ENCODE results near the gene RBM47.
"Not testable (repeated sequence)": the region's sequence is repeated elsewhere in the genome, so short reads cannot be mapped to it uniquely, and the experiment has no call there.

RBM47 gene

DNA sequence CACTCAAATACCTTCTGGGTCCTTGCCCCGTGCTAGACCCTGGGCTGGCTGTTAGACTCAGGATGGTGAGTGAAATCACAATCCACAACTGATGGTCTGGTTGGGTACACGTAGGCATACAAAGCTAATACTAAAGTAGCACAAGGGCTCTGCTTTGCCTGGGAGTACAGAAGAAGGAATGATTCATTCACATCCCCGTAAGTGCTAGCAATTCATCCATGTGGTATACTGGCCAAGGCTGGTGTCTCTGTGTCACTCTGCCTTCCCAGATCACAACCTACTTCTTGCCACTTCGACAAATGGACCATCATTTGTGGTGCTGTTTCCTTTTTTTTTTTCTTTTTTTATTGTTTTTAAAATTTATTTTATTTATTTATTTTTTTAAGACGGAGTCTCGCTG lies 19.7 kb upstream of the RBM47 start:
- Histone ChIP-seq H3K9me3 (replicated peaks; ENCODE audit: low read length) (no peaks in the 10 kb centered on the region), H3K9ac (ENCODE audit: low read depth, low read length) (no peak overlapping the region), H3K4me2 (ENCODE audit: low read length) (no peak overlapping the region), H3K4me1 (ENCODE audit: control insufficient read depth, insufficient read depth, low read length) (no peaks in the 10 kb centered on the region), H3K27me3 (ENCODE audit: control insufficient read depth, insufficient read depth, low read length) (peaks cover 10% of the 10 kb centered on the region), H3K36me3 (ENCODE audit: insufficient read depth, low read length) (no peaks in the 10 kb centered on the region), H3K4me3 (ENCODE audit: low read length) (no peak overlapping the region)

DNA sequence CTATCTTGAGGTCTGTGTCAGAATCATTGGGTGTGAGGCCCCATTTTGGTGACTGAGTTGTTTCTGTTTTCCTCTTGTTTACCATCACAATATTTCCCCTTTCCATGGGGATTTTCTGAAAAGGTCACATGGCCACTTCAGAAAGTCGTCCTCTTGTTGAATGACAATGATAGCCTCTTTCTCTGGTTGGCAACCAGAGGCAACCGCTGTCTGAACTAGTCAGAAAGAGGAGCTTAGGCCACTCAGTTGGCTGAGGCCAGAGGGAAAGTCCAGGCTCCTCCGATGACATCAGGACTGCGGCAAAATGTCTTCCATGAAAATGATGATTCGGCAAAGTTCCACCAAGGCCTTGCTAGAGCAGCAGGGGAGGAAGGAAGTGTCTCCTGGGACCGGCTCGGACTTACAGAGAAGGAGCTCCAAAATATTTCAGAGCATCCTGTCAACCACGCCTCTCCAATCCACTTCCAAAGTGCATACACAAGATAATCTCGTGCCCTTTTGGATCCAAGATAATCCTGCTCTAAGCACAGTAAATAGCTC lies 19.1 kb upstream of the RBM47 start:
- Histone ChIP-seq H3K27me3 (ENCODE audit: control insufficient read depth, insufficient read depth, low read length) (peaks cover 10% of the 10 kb centered on the region), H3K4me2 (ENCODE audit: low read length) (no peak overlapping the region), H3K4me3 (ENCODE audit: low read length) (no peak overlapping the region), H3K9me3 (replicated peaks; ENCODE audit: low read length) (no peaks in the 10 kb centered on the region), H3K9ac (ENCODE audit: low read depth, low read length) (no peak overlapping the region), H3K4me1 (ENCODE audit: control insufficient read depth, insufficient read depth, low read length) (no peaks in the 10 kb centered on the region), H3K36me3 (ENCODE audit: insufficient read depth, low read length) (no peaks in the 10 kb centered on the region)

GRCh38 chr4:40648131-40648530 lies 18.5 kb upstream of the RBM47 start:
- Histone ChIP-seq H3K9me3 (replicated peaks; ENCODE audit: low read length) (no peaks in the 10 kb centered on the region), H3K4me3 (ENCODE audit: low read length) (no peak overlapping the region), H3K9ac (ENCODE audit: low read depth, low read length) (no peak overlapping the region), H3K27me3 (ENCODE audit: control insufficient read depth, insufficient read depth, low read length) (peaks cover 17% of the 10 kb centered on the region), H3K4me1 (ENCODE audit: control insufficient read depth, insufficient read depth, low read length) (no peaks in the 10 kb centered on the region), H3K36me3 (ENCODE audit: insufficient read depth, low read length) (no peaks in the 10 kb centered on the region), H3K4me2 (ENCODE audit: low read length) (no peak overlapping the region)

GRCh38 chr4:40645586-40645985 lies 15.9 kb upstream of the RBM47 start:
- no peak overlapping the region for H3K4me3 ChIP-seq (ENCODE audit: low read length)
- H3K4me2 ChIP-seq (ENCODE audit: low read length), result no peak overlapping the region
- no peaks in the 10 kb centered on the region for H3K4me1 ChIP-seq (ENCODE audit: control insufficient read depth, insufficient read depth, low read length)
- H3K9me3 ChIP-seq (replicated peaks; ENCODE audit: low read length), result no peaks in the 10 kb centered on the region
- no peaks in the 10 kb centered on the region for H3K36me3 ChIP-seq (ENCODE audit: insufficient read depth, low read length)
- H3K9ac ChIP-seq (ENCODE audit: low read depth, low read length), result no peak overlapping the region
- peaks cover 16% of the 10 kb centered on the region for H3K27me3 ChIP-seq (ENCODE audit: control insufficient read depth, insufficient read depth, low read length)

DNA sequence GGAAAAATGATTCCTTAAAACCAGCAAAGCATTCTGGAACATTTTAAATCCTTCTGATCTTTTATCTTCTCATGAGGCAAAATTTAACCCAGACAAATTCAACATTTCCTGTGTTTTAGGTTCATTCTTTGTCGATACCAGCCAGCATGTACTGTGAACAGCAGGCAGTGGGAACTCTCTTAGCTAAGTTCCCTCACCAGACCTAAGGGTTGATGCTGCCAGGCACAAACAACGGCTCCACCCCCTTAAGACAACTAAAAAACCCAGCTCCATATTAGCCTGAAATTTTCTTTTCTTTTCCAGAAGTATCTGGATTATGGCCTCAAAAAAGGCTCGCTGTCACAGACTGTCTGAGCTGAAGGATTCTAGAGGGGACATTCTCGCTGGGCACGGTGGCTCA lies 2.4 kb upstream of the RBM47 start:
- no peaks in the 10 kb centered on the region for H3K27me3 ChIP-seq (ENCODE audit: control insufficient read depth, insufficient read depth, low read length)
- no peak overlapping the region for H3K9ac ChIP-seq (ENCODE audit: low read depth, low read length)

GRCh38 chr4:40630335-40631021 lies 814 bp upstream of the RBM47 start:
- Histone ChIP-seq H3K9me3 (replicated peaks; ENCODE audit: low read length) (no peaks in the 10 kb centered on the region), H3K4me2 (ENCODE audit: low read length) (peak overlapping the region; percentile 93), H3K4me1 (ENCODE audit: control insufficient read depth, insufficient read depth, low read length) (peaks cover 6% of the 10 kb centered on the region), H3K27me3 (ENCODE audit: control insufficient read depth, insufficient read depth, low read length) (peaks cover 5% of the 10 kb centered on the region), H3K36me3 (ENCODE audit: insufficient read depth, low read length) (no peaks in the 10 kb centered on the region), H3K9ac (ENCODE audit: low read depth, low read length) (no peak overlapping the region), H3K4me3 (ENCODE audit: low read length) (no peak overlapping the region)

More for the DNA sequence above, 2.4 kb upstream of the RBM47 start:
- no peaks in the 10 kb centered on the region for H3K9me3 ChIP-seq (replicated peaks; ENCODE audit: low read length)
- H3K4me1 ChIP-seq (ENCODE audit: control insufficient read depth, insufficient read depth, low read length), result peaks cover 6% of the 10 kb centered on the region
- H3K36me3 ChIP-seq (ENCODE audit: insufficient read depth, low read length), result no peaks in the 10 kb centered on the region
- no peak overlapping the region for H3K4me2 ChIP-seq (ENCODE audit: low read length)
- H3K4me3 ChIP-seq (ENCODE audit: low read length), result no peak overlapping the region

GRCh38 chr4:40628888-40629287 lies 776 bp downstream of the RBM47 start:
- peaks cover 6% of the 10 kb centered on the region for H3K4me1 ChIP-seq (ENCODE audit: control insufficient read depth, insufficient read depth, low read length)

GRCh38 chr4:40628407-40628806 lies 1.3 kb downstream of the RBM47 start:
- H3K27me3 ChIP-seq (ENCODE audit: control insufficient read depth, insufficient read depth, low read length); H3K4me2 ChIP-seq (ENCODE audit: low read length); H3K4me1 ChIP-seq (ENCODE audit: control insufficient read depth, insufficient read depth, low read length); H3K36me3 ChIP-seq (ENCODE audit: insufficient read depth, low read length); H3K9me3 ChIP-seq (replicated peaks; ENCODE audit: low read length); H3K9ac ChIP-seq (ENCODE audit: low read depth, low read length); H3K4me3 ChIP-seq (ENCODE audit: low read length): not testable (repeated sequence)

More at GRCh38 chr4:40628888-40629287, 776 bp downstream of the RBM47 start:
- Histone ChIP-seq H3K9ac (ENCODE audit: low read depth, low read length) (peak overlapping the region; percentile 52), H3K9me3 (replicated peaks; ENCODE audit: low read length) (no peaks in the 10 kb centered on the region), H3K4me3 (ENCODE audit: low read length) (peak overlapping the region; percentile 77), H3K27me3 (ENCODE audit: control insufficient read depth, insufficient read depth, low read length) (peaks cover 5% of the 10 kb centered on the region), H3K4me2 (ENCODE audit: low read length) (peak overlapping the region; percentile 93), H3K36me3 (ENCODE audit: insufficient read depth, low read length) (no peaks in the 10 kb centered on the region)

- Histone ChIP-seq H3K36me3 (ENCODE audit: insufficient read depth, low read length) (no peaks in the 10 kb centered on the region), H3K4me1 (ENCODE audit: control insufficient read depth, insufficient read depth, low read length) (peaks cover 6% of the 10 kb centered on the region), H3K27me3 (ENCODE audit: control insufficient read depth, insufficient read depth, low read length) (peaks cover 5% of the 10 kb centered on the region), H3K9ac (ENCODE audit: low read depth, low read length) (no peak overlapping the region), H3K4me3 (ENCODE audit: low read length) (no peak overlapping the region), H3K9me3 (replicated peaks; ENCODE audit: low read length) (no peaks in the 10 kb centered on the region), H3K4me2 (ENCODE audit: low read length) (no peak overlapping the region)
These were observed 2.1 kb downstream of the RBM47 start for GRCh38 chr4:40627540-40627939.

DNA sequence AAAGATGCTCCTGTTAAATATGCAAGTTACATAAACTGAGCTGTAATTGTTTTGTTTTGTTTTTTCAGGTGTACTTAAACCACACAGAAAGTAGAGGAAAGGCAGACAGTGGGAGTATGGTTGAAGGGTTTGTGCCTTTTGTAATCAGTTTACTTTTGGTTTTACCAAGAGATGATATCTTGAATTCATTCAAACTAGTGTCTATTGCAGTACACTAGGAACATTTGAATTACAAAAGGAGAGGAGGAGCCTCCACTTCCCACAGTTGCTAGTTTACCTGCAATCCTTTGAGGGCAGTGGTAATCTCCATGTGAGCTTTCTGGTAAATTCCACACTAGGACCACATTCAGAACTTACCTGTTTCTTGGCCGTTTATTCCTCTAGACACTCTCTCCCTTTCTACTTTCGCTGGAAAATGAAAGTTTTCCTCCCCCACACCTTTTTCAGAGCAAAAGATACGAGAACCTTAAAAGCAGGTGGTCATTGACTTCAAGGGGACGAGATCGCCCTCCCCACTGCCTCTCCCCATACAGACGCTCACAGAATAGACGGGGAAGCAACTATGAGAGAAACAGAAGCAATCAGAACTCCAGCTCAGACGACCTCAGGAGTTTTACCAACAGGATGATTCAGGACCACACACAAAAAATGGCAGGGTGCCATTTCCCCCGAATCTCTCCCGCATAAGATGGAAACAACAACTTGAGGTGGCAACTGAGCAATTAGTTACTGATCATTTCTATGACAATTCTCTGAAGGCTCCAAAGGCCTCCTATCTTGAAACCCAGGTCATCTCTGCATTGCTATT lies 3.3 kb downstream of the RBM47 start:
- Histone ChIP-seq H3K4me1 (ENCODE audit: control insufficient read depth, insufficient read depth, low read length) (peaks cover 13% of the 10 kb centered on the region), H3K9ac (ENCODE audit: low read depth, low read length) (no peak overlapping the region), H3K9me3 (replicated peaks; ENCODE audit: low read length) (no peaks in the 10 kb centered on the region), H3K4me2 (ENCODE audit: low read length) (no peak overlapping the region), H3K36me3 (ENCODE audit: insufficient read depth, low read length) (no peaks in the 10 kb centered on the region), H3K4me3 (ENCODE audit: low read length) (no peak overlapping the region), H3K27me3 (ENCODE audit: control insufficient read depth, insufficient read depth, low read length) (peaks cover 5% of the 10 kb centered on the region)

- no peak overlapping the region for H3K4me2 ChIP-seq (ENCODE audit: low read length)
- H3K4me3 ChIP-seq (ENCODE audit: low read length), result no peak overlapping the region
These were observed 6.0 kb downstream of the RBM47 start for GRCh38 chr4:40623707-40624106.

More at GRCh38 chr4:40623707-40624106, 6.0 kb downstream of the RBM47 start:
- H3K9ac ChIP-seq (ENCODE audit: low read depth, low read length), result no peak overlapping the region
- H3K36me3 ChIP-seq (ENCODE audit: insufficient read depth, low read length), result no peaks in the 10 kb centered on the region
- H3K27me3 ChIP-seq (ENCODE audit: control insufficient read depth, insufficient read depth, low read length), result peaks cover 5% of the 10 kb centered on the region
- no peaks in the 10 kb centered on the region for H3K9me3 ChIP-seq (replicated peaks; ENCODE audit: low read length)
- peaks cover 12% of the 10 kb centered on the region for H3K4me1 ChIP-seq (ENCODE audit: control insufficient read depth, insufficient read depth, low read length)

Measured in skeletal muscle satellite cell (primary cell).